ENCODE results near the gene ELMOD2.
A peak's percentile ranks its signal among the peaks of the same experiment; 100 is the strongest.

ELMOD2 gene

GRCh38 chr4:140569307-140569638 is 45.3 kb downstream of the ELMOD2 start:
- no peak overlapping the region for H3K27ac ChIP-seq
- H3K9me3 ChIP-seq (ENCODE audit: severe bottlenecking), result no peaks in the 10 kb centered on the region
- no peak for DNase-seq
- peak overlapping the region; percentile 54 for H3K4me3 ChIP-seq (ENCODE audit: low read depth, low read length)
- peaks cover 17% of the 10 kb centered on the region for H3K27me3 ChIP-seq (ENCODE audit: insufficient read depth, low read depth, severe bottlenecking)
- no peaks in the 10 kb centered on the region for H3K36me3 ChIP-seq
- TF ChIP-seq CTCF (IDR thresholded peaks at IDR 0.05; ENCODE audit: low read depth, low read length), result no peak

GRCh38 chr4:140571620-140572019 is 47.7 kb downstream of the ELMOD2 start:
- H3K9me3 ChIP-seq (ENCODE audit: severe bottlenecking), result no peaks in the 10 kb centered on the region
- DNase-seq, result no peak
- TF ChIP-seq CTCF (IDR thresholded peaks at IDR 0.05; ENCODE audit: low read depth, low read length), result no peak
- no peak overlapping the region for H3K4me3 ChIP-seq (ENCODE audit: low read depth, low read length)
- H3K36me3 ChIP-seq, result no peaks in the 10 kb centered on the region
- H3K27me3 ChIP-seq (ENCODE audit: insufficient read depth, low read depth, severe bottlenecking), result peaks cover 17% of the 10 kb centered on the region
- no peak overlapping the region for H3K27ac ChIP-seq

GRCh38 chr4:140575489-140575888 is 51.5 kb downstream of the ELMOD2 start:
- Histone ChIP-seq H3K4me3 (ENCODE audit: low read depth, low read length) (no peak overlapping the region), H3K36me3 (no peaks in the 10 kb centered on the region), H3K27ac (no peak overlapping the region), H3K27me3 (ENCODE audit: insufficient read depth, low read depth, severe bottlenecking) (no peaks in the 10 kb centered on the region), H3K9me3 (ENCODE audit: severe bottlenecking) (no peaks in the 10 kb centered on the region)
- TF ChIP-seq CTCF (IDR thresholded peaks at IDR 0.05; ENCODE audit: low read depth, low read length), result no peak
- DNase-seq, result no peak

GRCh38 chr4:140579278-140579677 is 55.3 kb downstream of the ELMOD2 start:
- no peaks in the 10 kb centered on the region for H3K9me3 ChIP-seq (ENCODE audit: severe bottlenecking)
- DNase-seq, result no peak
- no peak overlapping the region for H3K4me3 ChIP-seq (ENCODE audit: low read depth, low read length)
- no peak for TF ChIP-seq CTCF (IDR thresholded peaks at IDR 0.05; ENCODE audit: low read depth, low read length)
- H3K27me3 ChIP-seq (ENCODE audit: insufficient read depth, low read depth, severe bottlenecking), result no peaks in the 10 kb centered on the region
- H3K36me3 ChIP-seq, result no peaks in the 10 kb centered on the region
- H3K27ac ChIP-seq, result no peak overlapping the region

GRCh38 chr4:140581078-140581477 is 57.1 kb downstream of the ELMOD2 start:
- Histone ChIP-seq H3K9me3 (ENCODE audit: severe bottlenecking) (no peaks in the 10 kb centered on the region), H3K4me3 (ENCODE audit: low read depth, low read length) (no peak overlapping the region), H3K27ac (no peak overlapping the region), H3K36me3 (no peaks in the 10 kb centered on the region), H3K27me3 (ENCODE audit: insufficient read depth, low read depth, severe bottlenecking) (no peaks in the 10 kb centered on the region)
- DNase-seq, result no peak
- TF ChIP-seq CTCF (IDR thresholded peaks at IDR 0.05; ENCODE audit: low read depth, low read length), result no peak

GRCh38 chr4:140584439-140584838 is 60.5 kb downstream of the ELMOD2 start:
- no peak for DNase-seq
- H3K9me3 ChIP-seq (ENCODE audit: severe bottlenecking), result no peaks in the 10 kb centered on the region
- H3K27ac ChIP-seq, result no peak overlapping the region

More at GRCh38 chr4:140584439-140584838, 60.5 kb downstream of the ELMOD2 start:
- no peak overlapping the region for H3K4me3 ChIP-seq (ENCODE audit: low read depth, low read length)
- TF ChIP-seq CTCF (IDR thresholded peaks at IDR 0.05; ENCODE audit: low read depth, low read length), result no peak
- no peaks in the 10 kb centered on the region for H3K36me3 ChIP-seq
- no peaks in the 10 kb centered on the region for H3K27me3 ChIP-seq (ENCODE audit: insufficient read depth, low read depth, severe bottlenecking)

Data from WERI-Rb-1 (cell line).